Esophagus muscularis mucosa (tissue), 3 donors: ENCODE data around the gene KLHL26.

Source experiments
- CTCF ChIP-seq, 3 experiments: fragments of 200-600 bp in 2 of 3; fragments of 450-650 bp in 1 of 3; sonication (generic) in 2 of 3; IDR thresholded peaks; one replicate each; pipeline ENCODE4 v1.5.1; 2017 to 2019; ENCODE audit warnings: antibody characterized with exemption in 3 of 3, mild to moderate bottlenecking in 2 of 3, moderate library complexity in 1 of 3
- POLR2A ChIP-seq: fragments of 450-650 bp; IDR thresholded peaks from one replicate; pipeline ENCODE4 v1.6.1; 2017; ENCODE audit warnings: antibody characterized with exemption, moderate library complexity, mild to moderate bottlenecking, low read depth

GRCh38 chr19:18616023-18616422 lies 20.8 kb upstream of the KLHL26 start:
- no peak for TF ChIP-seq CTCF (IDR thresholded peaks at IDR 0.05)
- no peak for TF ChIP-seq POLR2A
